Fibroblast of lung (primary cell): ENCODE measurements around the gene ITGA3.

Experiments used
- CTCF ChIP-seq, 2 donors: IDR thresholded peaks in 1 of 2; conservative IDR thresholded peaks in 1 of 2; 1 replicate in 1 of 2; 2 replicates in 1 of 2; pipeline ENCODE4 v1.5.1; 2011 to 2012; ENCODE audit warnings: low read length in 2 of 2, control low read depth in 1 of 2, inconsistent platforms in 1 of 2, low read depth in 1 of 2, mild to moderate bottlenecking in 1 of 2
- EZH2 ChIP-seq: IDR thresholded peaks from 2 replicates; pipeline ENCODE4 v1.5.1; 2012; ENCODE audit warnings: low read length, control low read depth, mild to moderate bottlenecking; ENCODE audit errors: missing control alignments

GRCh38 chr17:50064253-50065001, 8.5 kb downstream of the ITGA3 start:
- TF ChIP-seq CTCF (conservative IDR thresholded peaks at IDR 0.05 in 1 of 2, IDR thresholded peaks at IDR 0.05 in 1 of 2; ENCODE audit: low read depth in 1 of 2, low read length in 2 of 2) (no peak), EZH2 (no peak)
